Activated naive CD4-positive, alpha-beta T cell treated with anti-CD3 and anti-CD28 coated beads, Interleukin-2, amount 10 ng/mL, durations not matched to agents 7 days and 5 days (primary cell): ENCODE measurements around the gene ASGR1.

Experiments
- CTCF ChIA-PET: fragments of 350-600 bp; sonication (Branson Sonifier 250); formaldehyde crosslinking; loops from one replicate; lab custom pipeline; 2021; ENCODE audit warnings: antibody characterized with exemption; lab: Charles Lee
- DNase-seq: peaks from one replicate; pipeline ENCODE4 v3.0.0-alpha.2; 2020
- H3K27ac Mint-ChIP-seq: one replicate; pipeline ENCODE4 v1.8.0; 2021; ENCODE audit warnings: mild to moderate bottlenecking, moderate library complexity, mixed read lengths
- H3K27me3 Mint-ChIP-seq: one replicate; pipeline ENCODE4 v1.8.0; 2021; ENCODE audit warnings: mild to moderate bottlenecking, mixed read lengths
- H3K36me3 Mint-ChIP-seq: one replicate; pipeline ENCODE4 v1.8.0; 2021; ENCODE audit warnings: mixed read lengths
- H3K4me1 Mint-ChIP-seq: one replicate; pipeline ENCODE4 v1.8.0; 2021; ENCODE audit warnings: mixed read lengths
- H3K4me3 Mint-ChIP-seq: one replicate; pipeline ENCODE4 v1.8.0; 2021; ENCODE audit warnings: mild to moderate bottlenecking, moderate library complexity, mixed read lengths
- H3K9me3 Mint-ChIP-seq: one replicate; pipeline ENCODE4 v1.8.0; 2021; ENCODE audit warnings: mixed read lengths

The ASGR1 gene

GRCh38 chr17:7124923-7125322 lies 54.2 kb downstream of the ASGR1 start:
- no peak for DNase-seq
- H3K27me3 Mint-ChIP-seq: peaks cover 22% of the 10 kb centered on the region
- H3K4me1 Mint-ChIP-seq: peaks cover 2% of the 10 kb centered on the region
- H3K4me3 Mint-ChIP-seq: no peak overlapping the region
- no peak overlapping the region for H3K27ac Mint-ChIP-seq
- no peaks in the 10 kb centered on the region for H3K36me3 Mint-ChIP-seq
- CTCF ChIA-PET: no interaction called here
- no peaks in the 10 kb centered on the region for H3K9me3 Mint-ChIP-seq

GRCh38 chr17:7123844-7124243 lies 55.3 kb downstream of the ASGR1 start:
- CTCF ChIA-PET: no interaction called here
- Mint-ChIP-seq H3K36me3 (no peaks in the 10 kb centered on the region), H3K9me3 (no peaks in the 10 kb centered on the region), H3K4me3 (no peak overlapping the region), H3K27me3 (peaks cover 30% of the 10 kb centered on the region), H3K4me1 (peaks cover 2% of the 10 kb centered on the region), H3K27ac (no peak overlapping the region)
- DNase-seq: no peak
